Esophagus muscularis mucosa (tissue), 4 donors: Measurements from ENCODE around the gene MEX3C. TPM values are rescaled to one million over a fixed set of nuclear protein-coding genes. Genes with fewer than 3 reads are reported as not detected.

ENCODE experiments used
- DNase-seq: peaks from one replicate; pipeline ENCODE4 v3.0.0-alpha.2; 2017; ENCODE audit errors: extremely low spot score
- H3K27ac ChIP-seq, 4 donors: fragments of 200-600 bp; sonication (generic); replicated peaks in 1 of 4; 1 replicate in 3 of 4; 2 replicates in 1 of 4; pipeline ENCODE4 v1.5.1; 2016 to 2019; ENCODE audit warnings: mild to moderate bottlenecking in 1 of 4
- H3K27me3 ChIP-seq, 4 donors: fragments of 200-600 bp; sonication (generic); one replicate each; pipeline versions ENCODE4 v1.5.1 to v1.6.0; 2016 to 2019
- H3K36me3 ChIP-seq, 4 donors: fragments of 200-600 bp; sonication (generic); one replicate each; pipeline ENCODE4 v1.5.1; 2016 to 2019
- H3K4me1 ChIP-seq, 4 donors: fragments of 200-600 bp; sonication (generic); one replicate each; pipeline ENCODE4 v1.5.1; 2016 to 2019
- H3K4me3 ChIP-seq, 4 donors: fragments of 200-600 bp; sonication (generic); 1 replicate in 2 of 4; 2 replicates in 2 of 4; pipeline ENCODE4 v1.5.1; 2016 to 2019; ENCODE audit warnings: mild to moderate bottlenecking in 4 of 4, moderate library complexity in 1 of 4
- H3K9me3 ChIP-seq, 4 donors: fragments of 200-600 bp; sonication (generic); 1 replicate in 3 of 4; 2 replicates in 1 of 4; pipeline ENCODE4 v1.5.1; 2016 to 2019
- EP300 ChIP-seq: sonication (generic); formaldehyde crosslinking; IDR thresholded peaks from one replicate; pipeline ENCODE4 v1.6.1; 2017; ENCODE audit warnings: antibody characterized with exemption
- POLR2A ChIP-seq: fragments of 450-650 bp; IDR thresholded peaks from one replicate; pipeline ENCODE4 v1.6.1; 2017; ENCODE audit warnings: antibody characterized with exemption, moderate library complexity, mild to moderate bottlenecking, low read depth
- POLR2AphosphoS5 ChIP-seq, 2 donors: sonication (generic); formaldehyde crosslinking; IDR thresholded peaks; one replicate each; pipeline ENCODE4 v1.6.1; 2017; ENCODE audit warnings: antibody characterized with exemption in 2 of 2
- WGBS: methylation state at CpG from one replicate; pipeline ENCODE4 v1.1.5; 2018; 5-methylcytosine and 5-hydroxymethylcytosine counted together
- intact Hi-C: fragments of 100-400 bp; cut with DNase I; formaldehyde crosslinking; loops from one replicate; pipeline ENCODE4 v1.15.1; 2023
- total RNA-seq, 4 donors: library from RNA; depleted of rRNA; stranded (reverse); fragments of >200 nt; gene quantifications; one replicate each; pipeline versions ENCODE4 v1.1.0 to v1.2.1, GENCODE V29; 2016
- TF ChIP-seq, protein P1 (sequence below), 3 experiments: fragments of 200-600 bp in 2 of 3; fragments of 450-650 bp in 1 of 3; sonication (generic) in 2 of 3; IDR thresholded peaks; one replicate each; pipeline ENCODE4 v1.5.1; 2017 to 2019; ENCODE audit warnings: antibody characterized with exemption in 3 of 3, mild to moderate bottlenecking in 2 of 3, moderate library complexity in 1 of 3

The MEX3C gene
- total RNA-seq, 4 donors from 2014 or later = 22.8 to 38.0 (median 30.3) TPM

DNA sequence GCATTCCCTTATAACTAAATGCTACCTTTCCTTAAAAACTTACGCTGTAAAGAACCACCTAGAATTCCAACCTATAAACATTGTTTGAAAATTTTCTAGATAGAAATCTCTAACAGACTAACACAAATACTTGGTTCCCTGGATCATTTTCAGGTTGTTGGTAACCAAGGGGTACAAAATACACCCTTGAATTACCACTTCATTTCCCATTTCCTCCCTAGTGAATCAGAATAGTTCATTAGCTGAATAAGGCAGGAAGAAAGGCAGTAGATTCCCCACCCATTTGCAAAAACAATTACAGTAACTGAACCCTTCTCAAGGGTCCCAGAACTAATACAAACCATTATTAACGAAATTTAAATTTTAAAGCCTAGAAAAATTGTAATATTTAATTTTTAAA lies 5.5 kb downstream of the MEX3C start:
- TF ChIP-seq EP300 (no peak), POLR2AphosphoS5 (IDR thresholded peaks at IDR 0.05) (no peak), POLR2A (no peak)
- TF ChIP-seq, protein P1, sequence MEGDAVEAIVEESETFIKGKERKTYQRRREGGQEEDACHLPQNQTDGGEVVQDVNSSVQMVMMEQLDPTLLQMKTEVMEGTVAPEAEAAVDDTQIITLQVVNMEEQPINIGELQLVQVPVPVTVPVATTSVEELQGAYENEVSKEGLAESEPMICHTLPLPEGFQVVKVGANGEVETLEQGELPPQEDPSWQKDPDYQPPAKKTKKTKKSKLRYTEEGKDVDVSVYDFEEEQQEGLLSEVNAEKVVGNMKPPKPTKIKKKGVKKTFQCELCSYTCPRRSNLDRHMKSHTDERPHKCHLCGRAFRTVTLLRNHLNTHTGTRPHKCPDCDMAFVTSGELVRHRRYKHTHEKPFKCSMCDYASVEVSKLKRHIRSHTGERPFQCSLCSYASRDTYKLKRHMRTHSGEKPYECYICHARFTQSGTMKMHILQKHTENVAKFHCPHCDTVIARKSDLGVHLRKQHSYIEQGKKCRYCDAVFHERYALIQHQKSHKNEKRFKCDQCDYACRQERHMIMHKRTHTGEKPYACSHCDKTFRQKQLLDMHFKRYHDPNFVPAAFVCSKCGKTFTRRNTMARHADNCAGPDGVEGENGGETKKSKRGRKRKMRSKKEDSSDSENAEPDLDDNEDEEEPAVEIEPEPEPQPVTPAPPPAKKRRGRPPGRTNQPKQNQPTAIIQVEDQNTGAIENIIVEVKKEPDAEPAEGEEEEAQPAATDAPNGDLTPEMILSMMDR (IDR thresholded peaks at IDR 0.05) = no peak
- whole genome bisulfite sequencing = 83% methylated on average over 2 of the region's 2 CpGs
- intact Hi-C loops = loop anchor here (10.0 kb wide), 4 partner anchors 117 to 907 kb away; partner anchors contain the start of genes CXXC1, ELAC1 and MBD1
- Histone ChIP-seq H3K27me3 (no peaks in the 10 kb centered on the region), H3K4me3 (no peak overlapping the region), H3K27ac (peak overlapping the region in 1 of 4 donors; percentile 0), H3K36me3 (no peaks in the 10 kb centered on the region), H3K9me3 (no peaks in the 10 kb centered on the region), H3K4me1 (peaks cover 57 to 74% (median 62%) of the 10 kb centered on the region in 4 donors)
- no peak for DNase-seq

- H3K36me3 ChIP-seq = no peaks in the 10 kb centered on the region
- no peak for TF ChIP-seq POLR2AphosphoS5 (IDR thresholded peaks at IDR 0.05)
- no peak for TF ChIP-seq EP300
- no peak for TF ChIP-seq POLR2A
- TF ChIP-seq, protein P1 (IDR thresholded peaks at IDR 0.05) = no peak
- WGBS = 44% methylated on average over 4 of the region's 4 CpGs
- intact Hi-C loops = loop anchor here (10.0 kb wide), 4 partner anchors 116 to 906 kb away; partner anchors contain the start of genes CXXC1, ELAC1 and MBD1
- no peaks in the 10 kb centered on the region for H3K27me3 ChIP-seq
- H3K4me3 ChIP-seq = no peak overlapping the region
- H3K27ac ChIP-seq = no peak overlapping the region
- no peaks in the 10 kb centered on the region for H3K9me3 ChIP-seq
- no peak for DNase-seq
- peaks cover 63 to 77% (median 67%) of the 10 kb centered on the region in 4 donors for H3K4me1 ChIP-seq
Measured at GRCh38 chr18:51191128-51191717, 6.3 kb downstream of the MEX3C start.

GRCh38 chr18:51190000-51190399 lies 7.5 kb downstream of the MEX3C start:
- Histone ChIP-seq H3K9me3 (no peaks in the 10 kb centered on the region), H3K36me3 (no peaks in the 10 kb centered on the region), H3K4me1 (peaks cover 53 to 69% (median 65%) of the 10 kb centered on the region in 4 donors), H3K27ac (no peak overlapping the region), H3K27me3 (no peaks in the 10 kb centered on the region), H3K4me3 (no peak overlapping the region)
- intact Hi-C loops = loop anchor here (10.0 kb wide), 4 partner anchors 115 to 905 kb away; partner anchors contain the start of genes CXXC1, ELAC1 and MBD1
- no peak for TF ChIP-seq POLR2A
- no peak for TF ChIP-seq EP300
- no peak for TF ChIP-seq POLR2AphosphoS5 (IDR thresholded peaks at IDR 0.05)
- TF ChIP-seq, protein P1 (IDR thresholded peaks at IDR 0.05) = no peak
- no peak for DNase-seq

- DNase-seq = no peak
- H3K9me3 ChIP-seq = no peaks in the 10 kb centered on the region
- WGBS = 91% methylated on average over 6 of the region's 6 CpGs
- no peaks in the 10 kb centered on the region for H3K27me3 ChIP-seq
- H3K4me3 ChIP-seq = no peak overlapping the region
- H3K36me3 ChIP-seq = no peaks in the 10 kb centered on the region
- H3K4me1 ChIP-seq = peaks cover 41 to 55% (median 48%) of the 10 kb centered on the region in 4 donors
- TF ChIP-seq, protein P1 (IDR thresholded peaks at IDR 0.05) = no peak
- TF ChIP-seq EP300 = no peak
- TF ChIP-seq POLR2AphosphoS5 (IDR thresholded peaks at IDR 0.05) = no peak
- TF ChIP-seq POLR2A = no peak
- no peak overlapping the region for H3K27ac ChIP-seq
- intact Hi-C loops = no loop called here
Measured at GRCh38 chr18:51188024-51188701, 9.3 kb downstream of the MEX3C start.
